HCT116 (cell line): ENCODE data around the gene WDHD1. TPM values are rescaled to one million over a fixed set of nuclear protein-coding genes. Genes with fewer than 3 reads are reported as not detected.

Experiments
- ATAC-seq: fragments of 200-7000 bp; cut with Tn5 transposase; 2 replicates; pipeline ENCODE4 v1.9.1; 2020; ENCODE audit warnings: mild to moderate bottlenecking, moderate library complexity
- BruUV-seq: library from RNA; stranded (reverse); fragments of 400-500 nt; replicated peaks from 2 replicates; lab custom pipeline; 2021; lab: Mats Ljungman, UMichigan
- CTCF ChIA-PET: fragments of 300-600 bp; sonication (Branson Sonifier 250); formaldehyde crosslinking; loops from one replicate; lab custom pipeline; 2021; ENCODE audit warnings: antibody characterized with exemption; lab: Charles Lee
- POLR2A ChIA-PET: fragments of 300-600, 350-600 bp; sonication (Branson Sonifier 250); formaldehyde crosslinking; loops from one replicate; lab custom pipeline; 2021; ENCODE audit warnings: antibody characterized with exemption; lab: Charles Lee
- RAD21 ChIA-PET, 2 experiments: fragments of 300-600 bp; sonication (Branson Sonifier 250); formaldehyde crosslinking; loops; one replicate each; lab custom pipeline; 2023; ENCODE audit warnings: low total read pairs in 2 of 2; ENCODE audit not compliant: uncharacterized antibody in 2 of 2, unreplicated experiment in 2 of 2, low non-redundant PET in 1 of 2; lab: Charles Lee
- DNase-seq: peaks from one replicate; pipeline ENCODE4 v3.0.0-alpha.2; 2010; ENCODE audit warnings: low read depth, low spot score
- H2AFZ ChIP-seq: fragments of 200-600 bp; shearing (Covaris generic), sonication (generic); 2 replicates; pipeline ENCODE4 v1.6.1; 2017; ENCODE audit warnings: low read depth, mixed run types, mixed read lengths, antibody characterized with exemption, low read length; ENCODE audit not compliant: poor library complexity, severe bottlenecking
- H3K27ac ChIP-seq: 2 replicates; pipeline ENCODE4 v1.5.1; 2012; ENCODE audit warnings: low read depth, low read length
- H3K27me3 ChIP-seq: fragments of 200-600 bp; sonication (generic); 2 replicates; pipeline ENCODE4 v1.6.1; 2016; ENCODE audit warnings: mixed run types, low read length, mixed read lengths; ENCODE audit not compliant: insufficient read depth
- H3K36me3 ChIP-seq, 2 experiments: fragments of 200-500 bp in 1 of 2; fragments of 200-600 bp in 1 of 2; sonication (Bioruptor generic) in 1 of 2; sonication (generic) in 1 of 2; 2 replicates each; pipeline versions ENCODE4 v1.5.1 to v1.6.1; 2014 to 2016; ENCODE audit warnings: low read length in 2 of 2, inconsistent platforms in 1 of 2, mixed read lengths in 1 of 2, mixed run types in 1 of 2; ENCODE audit not compliant: insufficient read depth in 2 of 2, control insufficient read depth in 1 of 2
- H3K4me1 ChIP-seq, 2 experiments: fragments of 200-600 bp in 1 of 2; sonication (generic) in 1 of 2; 2 replicates each; pipeline versions ENCODE4 v1.5.1 to v1.6.1; 2012 to 2017; ENCODE audit warnings: low read length in 2 of 2, inconsistent platforms in 1 of 2, mild to moderate bottlenecking in 1 of 2, mixed read lengths in 1 of 2, mixed run types in 1 of 2, moderate library complexity in 1 of 2; ENCODE audit not compliant: insufficient read depth in 2 of 2, control insufficient read depth in 1 of 2
- H3K4me2 ChIP-seq: fragments of 200-600 bp; sonication (generic); 2 replicates; pipeline ENCODE4 v1.6.1; 2017; ENCODE audit warnings: mixed run types, low read length, mixed read lengths
- H3K4me3 ChIP-seq, 2 experiments: fragments of 200-600 bp in 1 of 2; sonication (generic) in 1 of 2; replicated peaks in 1 of 2; 2 replicates each; pipeline ENCODE4 v1.5.1; 2011 to 2016; ENCODE audit warnings: low read length in 2 of 2, control low read depth in 1 of 2, low read depth in 1 of 2, mild to moderate bottlenecking in 1 of 2, mixed read lengths in 1 of 2, mixed run types in 1 of 2
- H3K79me2 ChIP-seq: fragments of 200-600 bp; sonication (generic); 2 replicates; pipeline ENCODE4 v1.6.1; 2017; ENCODE audit warnings: mild to moderate bottlenecking, mixed run types, low read length, moderate library complexity, mixed read lengths; ENCODE audit not compliant: insufficient read depth
- H3K9ac ChIP-seq: fragments of 200-600 bp; sonication (generic); 2 replicates; pipeline ENCODE4 v1.6.1; 2016; ENCODE audit warnings: low read length, mixed read lengths
- H3K9me2 ChIP-seq: fragments of 200-600 bp; sonication (generic), shearing (Covaris generic); 2 replicates; pipeline ENCODE4 v1.6.1; 2017; ENCODE audit warnings: mixed run types, mild to moderate bottlenecking, moderate library complexity; ENCODE audit not compliant: insufficient read depth
- H3K9me3 ChIP-seq, 2 experiments: fragments of 200-500 bp in 1 of 2; fragments of 200-600 bp in 1 of 2; sonication (Bioruptor generic) in 1 of 2; sonication (generic) in 1 of 2; 2 replicates each; pipeline ENCODE4 v1.6.1; 2014 to 2017; ENCODE audit warnings: low read length in 2 of 2, mixed read lengths in 2 of 2, inconsistent platforms in 1 of 2, low read depth in 1 of 2, mild to moderate bottlenecking in 1 of 2, mixed run types in 1 of 2, moderate library complexity in 1 of 2; ENCODE audit not compliant: control insufficient read depth in 1 of 2, insufficient read depth in 1 of 2
- H4K20me1 ChIP-seq: fragments of 200-600 bp; sonication (generic), shearing (Covaris generic); 2 replicates; pipeline ENCODE4 v1.6.1; 2017; ENCODE audit warnings: mixed run types, mild to moderate bottlenecking, moderate library complexity; ENCODE audit not compliant: insufficient read depth
- CEBPB ChIP-seq: IDR thresholded peaks from 2 replicates; pipeline ENCODE4 v1.6.1; 2012; ENCODE audit warnings: low read depth
- EGR1 ChIP-seq: IDR thresholded peaks from 2 replicates; pipeline ENCODE4 v1.6.1; 2012; ENCODE audit warnings: low read depth
- JUND ChIP-seq: IDR thresholded peaks from 2 replicates; pipeline ENCODE4 v1.6.1; 2012
- POLR2A ChIP-seq: IDR thresholded peaks from 2 replicates; pipeline ENCODE4 v1.7.0; 2011; ENCODE audit warnings: borderline replicate concordance; ENCODE audit not compliant: insufficient read depth, insufficient read length; ENCODE audit errors: extremely low read depth
- SRF ChIP-seq: IDR thresholded peaks from 2 replicates; pipeline ENCODE4 v1.6.1; 2012; ENCODE audit warnings: low read depth
- TCF7L2 ChIP-seq: IDR thresholded peaks from 2 replicates; pipeline ENCODE4 v1.7.0; 2011; ENCODE audit warnings: borderline replicate concordance, inconsistent platforms; ENCODE audit not compliant: insufficient read depth, insufficient read length; ENCODE audit errors: extremely low read depth
- YY1 ChIP-seq: IDR thresholded peaks from 2 replicates; pipeline ENCODE4 v1.6.1; 2011; ENCODE audit warnings: low read length, low read depth, moderate library complexity, mild to moderate bottlenecking; ENCODE audit not compliant: insufficient replicate concordance; ENCODE audit errors: extremely low read depth
- ZFX ChIP-seq: fragments of 450-650 bp; IDR thresholded peaks from 2 replicates; pipeline ENCODE4 v1.6.1; 2017
- ZNF274 ChIP-seq: fragments of 200-500 bp; sonication (Bioruptor generic); IDR thresholded peaks from 2 replicates; pipeline ENCODE4 v1.6.1; 2014; ENCODE audit warnings: mild to moderate bottlenecking, low read depth, low read length, inconsistent platforms
- intact Hi-C: fragments of 100-400 bp; cut with micrococcal nuclease; formaldehyde crosslinking; loops from 2 replicates; pipeline ENCODE4 v1.10.0; 2022
- total RNA-seq: library from RNA; stranded (reverse); gene quantifications from one replicate; pipeline ENCODE4 v1.2.1, GENCODE V29; 2021; ENCODE audit not compliant: unreplicated experiment
- TF ChIP-seq, protein P1 (sequence below): IDR thresholded peaks from 2 replicates; pipeline ENCODE4 v1.6.1; 2012
- TF ChIP-seq, protein P2 (sequence below): IDR thresholded peaks from 2 replicates; pipeline ENCODE4 v1.6.1; 2012; ENCODE audit warnings: low read depth

The WDHD1 gene
- total RNA-seq, 1 experiment from 2014 or later: 44.3 TPM

DNA sequence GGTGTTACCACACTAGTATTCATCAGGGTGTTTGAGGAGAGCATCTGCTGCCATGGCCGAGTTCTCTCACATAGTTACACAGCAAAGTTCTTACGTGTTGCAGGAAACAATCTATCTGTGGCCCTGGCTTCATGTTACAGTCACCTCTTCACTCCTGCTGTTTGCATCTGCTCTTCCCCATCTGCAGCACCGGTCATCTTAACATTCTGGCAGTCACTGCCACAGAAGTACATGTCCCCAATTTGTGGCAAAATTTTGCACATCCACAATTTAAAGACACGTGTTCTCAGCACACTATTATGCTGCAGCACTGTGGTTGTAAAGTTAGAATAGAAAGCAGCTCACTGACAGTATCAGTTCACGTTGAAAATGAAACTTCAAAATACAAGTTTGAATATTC lies 47.8 kb upstream of the WDHD1 start:
- no peaks in the 10 kb centered on the region for H4K20me1 ChIP-seq
- H3K9me3 ChIP-seq: no peaks in the 10 kb centered on the region
- ChIA-PET RAD21 (no interaction called here), POLR2A (no interaction called here), CTCF (no interaction called here)
- H2AFZ ChIP-seq: no peak overlapping the region
- intact Hi-C loops: no loop called here
- H3K79me2 ChIP-seq: no peaks in the 10 kb centered on the region
- peaks cover 20 to 61% of the 10 kb centered on the region in 2 experiments for H3K4me1 ChIP-seq
- no peaks in the 10 kb centered on the region for H3K36me3 ChIP-seq
- H3K4me2 ChIP-seq: 0 out of 2 replicates have a peak overlapping the region, but pooled peaks have one; percentile 3
- H3K4me3 ChIP-seq: no peak overlapping the region
- DNase-seq (no peak), ATAC-seq (no peak)
- no peaks in the 10 kb centered on the region for H3K9me2 ChIP-seq
- H3K27me3 ChIP-seq: no peaks in the 10 kb centered on the region
- H3K9ac ChIP-seq: no peak overlapping the region
- H3K27ac ChIP-seq: no peak overlapping the region
- TF ChIP-seq ZNF274: no peak
- TF ChIP-seq, protein P1, sequence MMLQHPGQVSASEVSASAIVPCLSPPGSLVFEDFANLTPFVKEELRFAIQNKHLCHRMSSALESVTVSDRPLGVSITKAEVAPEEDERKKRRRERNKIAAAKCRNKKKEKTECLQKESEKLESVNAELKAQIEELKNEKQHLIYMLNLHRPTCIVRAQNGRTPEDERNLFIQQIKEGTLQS: no peak
- TF ChIP-seq, protein P2, sequence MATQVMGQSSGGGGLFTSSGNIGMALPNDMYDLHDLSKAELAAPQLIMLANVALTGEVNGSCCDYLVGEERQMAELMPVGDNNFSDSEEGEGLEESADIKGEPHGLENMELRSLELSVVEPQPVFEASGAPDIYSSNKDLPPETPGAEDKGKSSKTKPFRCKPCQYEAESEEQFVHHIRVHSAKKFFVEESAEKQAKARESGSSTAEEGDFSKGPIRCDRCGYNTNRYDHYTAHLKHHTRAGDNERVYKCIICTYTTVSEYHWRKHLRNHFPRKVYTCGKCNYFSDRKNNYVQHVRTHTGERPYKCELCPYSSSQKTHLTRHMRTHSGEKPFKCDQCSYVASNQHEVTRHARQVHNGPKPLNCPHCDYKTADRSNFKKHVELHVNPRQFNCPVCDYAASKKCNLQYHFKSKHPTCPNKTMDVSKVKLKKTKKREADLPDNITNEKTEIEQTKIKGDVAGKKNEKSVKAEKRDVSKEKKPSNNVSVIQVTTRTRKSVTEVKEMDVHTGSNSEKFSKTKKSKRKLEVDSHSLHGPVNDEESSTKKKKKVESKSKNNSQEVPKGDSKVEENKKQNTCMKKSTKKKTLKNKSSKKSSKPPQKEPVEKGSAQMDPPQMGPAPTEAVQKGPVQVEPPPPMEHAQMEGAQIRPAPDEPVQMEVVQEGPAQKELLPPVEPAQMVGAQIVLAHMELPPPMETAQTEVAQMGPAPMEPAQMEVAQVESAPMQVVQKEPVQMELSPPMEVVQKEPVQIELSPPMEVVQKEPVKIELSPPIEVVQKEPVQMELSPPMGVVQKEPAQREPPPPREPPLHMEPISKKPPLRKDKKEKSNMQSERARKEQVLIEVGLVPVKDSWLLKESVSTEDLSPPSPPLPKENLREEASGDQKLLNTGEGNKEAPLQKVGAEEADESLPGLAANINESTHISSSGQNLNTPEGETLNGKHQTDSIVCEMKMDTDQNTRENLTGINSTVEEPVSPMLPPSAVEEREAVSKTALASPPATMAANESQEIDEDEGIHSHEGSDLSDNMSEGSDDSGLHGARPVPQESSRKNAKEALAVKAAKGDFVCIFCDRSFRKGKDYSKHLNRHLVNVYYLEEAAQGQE: no peak
- TF ChIP-seq POLR2A: no peak
- TF ChIP-seq CEBPB: no peak
- TF ChIP-seq ZFX: no peak
- TF ChIP-seq SRF: no peak
- no peak for TF ChIP-seq YY1
- TF ChIP-seq TCF7L2: no peak
- TF ChIP-seq EGR1: no peak
- TF ChIP-seq JUND: no peak
- no TSS peak for BruUV-seq
